HG03342 (cell line): ENCODE measurements around the gene ING5.
"Not testable (repeated sequence)": the region's sequence is repeated elsewhere in the genome, so short reads cannot be mapped to it uniquely, and the experiment has no call there.

Experiments
- ATAC-seq: cut with Tn5 transposase; IDR thresholded peaks from one replicate; pipeline ENCODE4 v1.9.1; 2021; ENCODE audit warnings: mild to moderate bottlenecking, moderate library complexity; ENCODE audit not compliant: unreplicated experiment

Gene ING5

GRCh38 chr2:241703032-241703604, 1.3 kb downstream of the ING5 start:
- no peak for ATAC-seq

- no peak for ATAC-seq
Measured at GRCh38 chr2:241706537-241706936, 4.7 kb downstream of the ING5 start.

GRCh38 chr2:241708879-241709278, 7.0 kb downstream of the ING5 start:
- no peak for ATAC-seq

- no peak for ATAC-seq
Measured at GRCh38 chr2:241719093-241719492, 17.3 kb downstream of the ING5 start.

GRCh38 chr2:241720099-241720498, 18.3 kb downstream of the ING5 start:
- ATAC-seq, result no peak

- no peak for ATAC-seq
Measured at GRCh38 chr2:241720560-241720959, 18.7 kb downstream of the ING5 start.

- ATAC-seq, result no peak
Measured at GRCh38 chr2:241721852-241722251, 20.0 kb downstream of the ING5 start.

GRCh38 chr2:241722896-241723454, 21.1 kb downstream of the ING5 start:
- no peak for ATAC-seq

GRCh38 chr2:241724259-241724974, 22.6 kb downstream of the ING5 start:
- ATAC-seq, result no peak

GRCh38 chr2:241724975-241725870, 23.4 kb downstream of the ING5 start:
- no peak for ATAC-seq

- ATAC-seq, result no peak
Measured at GRCh38 chr2:241726459-241726858, 24.6 kb downstream of the ING5 start.

- no peak for ATAC-seq
Measured at GRCh38 chr2:241728000-241728399, 26.2 kb downstream of the ING5 start.

- ATAC-seq, result no peak
Measured at GRCh38 chr2:241728627-241729026, 26.8 kb downstream of the ING5 start.

GRCh38 chr2:241729868-241730267, 28.0 kb downstream of the ING5 start:
- no peak for ATAC-seq

GRCh38 chr2:241730671-241731293, 28.9 kb downstream of the ING5 start:
- ATAC-seq, result no peak

- ATAC-seq, result not testable (repeated sequence)
Measured at GRCh38 chr2:241732513-241733186, 30.8 kb downstream of the ING5 start.

GRCh38 chr2:241733391-241734207, 31.8 kb downstream of the ING5 start:
- ATAC-seq, result peak; percentile 2

GRCh38 chr2:241734208-241734466, 32.3 kb downstream of the ING5 start:
- no peak for ATAC-seq

- peak; percentile 77 for ATAC-seq
Measured at GRCh38 chr2:241734467-241735208, 32.8 kb downstream of the ING5 start, which contains the start of gene D2HGDH. TSS of gene D2HGDH (plus strand) at chr2:241734630. CDS start at chr2:241735225, 595 bp downstream.
